Adrenal gland (tissue), 5 donors: ENCODE measurements around the gene ABLIM1.

Experiments used
- CTCF ChIP-seq, 6 experiments: fragments of 450-650 bp in 4 of 6; fragments of 200-600 bp in 2 of 6; sonication (generic) in 1 of 6; IDR thresholded peaks; 1 replicate in 5 of 6; 2 replicates in 1 of 6; pipeline versions ENCODE4 v1.5.1 to v1.8.0; 2016 to 2021; ENCODE audit warnings: antibody characterized with exemption in 6 of 6, mild to moderate bottlenecking in 2 of 6, moderate library complexity in 1 of 6
- POLR2A ChIP-seq, 2 donors: fragments of 450-650 bp; IDR thresholded peaks; one replicate each; pipeline ENCODE4 v1.6.1; 2017; ENCODE audit warnings: antibody characterized with exemption in 2 of 2, mild to moderate bottlenecking in 2 of 2, moderate library complexity in 1 of 2
- donor health status: DM: no; HTN: no; CAD: no.

- TF ChIP-seq CTCF (IDR thresholded peaks at IDR 0.05), result no peak
- TF ChIP-seq POLR2A (IDR thresholded peaks at IDR 0.05), result no peak
Measured at GRCh38 chr10:114584419-114584818, 73.7 kb downstream of the ABLIM1 start.
